ENCODE measurements around the gene POU6F2.

Gene POU6F2

DNA sequence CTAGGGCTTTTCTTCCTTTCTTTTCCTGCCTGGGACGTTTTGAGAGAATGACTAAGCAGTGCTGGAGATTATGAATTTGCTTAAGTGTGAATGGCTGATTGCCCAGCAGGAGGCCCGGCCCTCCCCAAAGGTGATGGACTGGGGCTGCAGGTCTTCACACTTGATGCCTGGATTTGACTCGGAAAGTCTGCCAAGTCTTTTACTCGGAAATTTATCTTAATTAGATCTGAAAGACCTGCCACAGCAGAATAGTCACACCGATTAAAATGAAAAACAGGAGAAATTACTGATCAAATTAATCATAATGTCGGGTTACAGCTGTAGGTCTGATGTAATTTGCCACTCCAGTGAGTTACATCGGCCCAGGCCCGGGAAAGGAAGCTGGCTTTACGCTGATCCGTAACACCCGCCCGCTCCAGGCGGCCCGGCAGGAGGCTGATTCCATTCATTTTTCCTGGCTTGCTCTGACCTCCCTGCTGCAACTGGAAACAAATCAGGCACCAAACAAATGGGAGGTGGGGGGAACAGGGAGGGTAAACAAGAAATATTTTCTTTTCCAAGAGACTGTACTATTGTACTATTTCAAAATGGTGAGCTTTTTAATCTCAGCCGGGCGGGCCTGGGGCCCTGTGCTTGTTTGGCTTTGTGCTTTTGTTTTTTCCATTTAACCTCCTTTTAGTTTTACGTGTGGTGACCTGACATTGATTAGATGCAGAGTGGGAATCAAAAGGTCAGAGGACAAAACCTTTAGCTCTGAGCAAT, 376.1 kb downstream of the POU6F2 start:
- no peak overlapping the region for H3K4me2 ChIP-seq (ENCODE audit: low read depth, low read length)
- H3K27me3 ChIP-seq (replicated peaks; ENCODE audit: insufficient read depth, low read length): no peaks in the 10 kb centered on the region
- H3K36me3 ChIP-seq (replicated peaks; ENCODE audit: insufficient read depth, low read length): no peaks in the 10 kb centered on the region
- no peak overlapping the region for H3K27ac ChIP-seq (ENCODE audit: low read length)
- H3K4me3 ChIP-seq (ENCODE audit: low read length): no peak overlapping the region
- no peak overlapping the region for H3K9ac ChIP-seq (ENCODE audit: low read length)
- no peak for TF ChIP-seq EZH2phosphoT487 (IDR thresholded peaks at IDR 0.05; ENCODE audit: low read length)
- no peak for TF ChIP-seq EZH2 (optimal IDR thresholded peaks at IDR 0.05; ENCODE audit: low read depth, low read length)
- TF ChIP-seq, protein P1, sequence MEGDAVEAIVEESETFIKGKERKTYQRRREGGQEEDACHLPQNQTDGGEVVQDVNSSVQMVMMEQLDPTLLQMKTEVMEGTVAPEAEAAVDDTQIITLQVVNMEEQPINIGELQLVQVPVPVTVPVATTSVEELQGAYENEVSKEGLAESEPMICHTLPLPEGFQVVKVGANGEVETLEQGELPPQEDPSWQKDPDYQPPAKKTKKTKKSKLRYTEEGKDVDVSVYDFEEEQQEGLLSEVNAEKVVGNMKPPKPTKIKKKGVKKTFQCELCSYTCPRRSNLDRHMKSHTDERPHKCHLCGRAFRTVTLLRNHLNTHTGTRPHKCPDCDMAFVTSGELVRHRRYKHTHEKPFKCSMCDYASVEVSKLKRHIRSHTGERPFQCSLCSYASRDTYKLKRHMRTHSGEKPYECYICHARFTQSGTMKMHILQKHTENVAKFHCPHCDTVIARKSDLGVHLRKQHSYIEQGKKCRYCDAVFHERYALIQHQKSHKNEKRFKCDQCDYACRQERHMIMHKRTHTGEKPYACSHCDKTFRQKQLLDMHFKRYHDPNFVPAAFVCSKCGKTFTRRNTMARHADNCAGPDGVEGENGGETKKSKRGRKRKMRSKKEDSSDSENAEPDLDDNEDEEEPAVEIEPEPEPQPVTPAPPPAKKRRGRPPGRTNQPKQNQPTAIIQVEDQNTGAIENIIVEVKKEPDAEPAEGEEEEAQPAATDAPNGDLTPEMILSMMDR (IDR thresholded peaks at IDR 0.05; ENCODE audit: low read length): no peak
- H3K4me1 ChIP-seq (ENCODE audit: low read length): peaks cover 22% of the 10 kb centered on the region; the same call in 1 of the 2 replicates
- DNase-seq: no peak
- no peak overlapping the region for H2AFZ ChIP-seq (ENCODE audit: low read length)
- no peaks in the 10 kb centered on the region for H3K9me3 ChIP-seq (replicated peaks; ENCODE audit: insufficient read depth, low read length)
- no peaks in the 10 kb centered on the region for H4K20me1 ChIP-seq (ENCODE audit: insufficient read depth, low read length)
- H3F3A ChIP-seq (ENCODE audit: insufficient read depth, low read length): no peaks in the 10 kb centered on the region
- H3K9me2 ChIP-seq (replicated peaks; ENCODE audit: insufficient read depth, low read length): no peaks in the 10 kb centered on the region
- H3K79me2 ChIP-seq (ENCODE audit: low read length): no peaks in the 10 kb centered on the region

DNA sequence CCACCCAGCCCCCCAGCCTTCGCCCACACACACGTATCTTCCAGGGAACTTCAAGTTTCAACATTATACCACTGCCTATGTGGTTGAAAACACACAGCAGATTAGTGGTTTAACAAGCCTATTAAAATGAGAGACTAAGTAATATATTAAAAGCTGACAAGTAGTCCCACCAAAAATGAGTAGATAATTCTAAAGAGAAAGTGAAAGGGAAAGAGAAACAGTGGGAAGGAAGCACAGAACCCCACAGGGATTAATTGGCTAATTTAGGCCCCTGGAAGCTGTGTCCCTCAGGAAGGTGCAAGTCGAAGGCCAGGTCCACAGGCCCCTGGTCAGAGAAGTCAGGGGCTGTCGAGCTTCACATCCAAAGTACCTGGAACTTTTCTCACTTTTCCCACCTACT, 378.0 kb downstream of the POU6F2 start:
- H3F3A ChIP-seq (ENCODE audit: insufficient read depth, low read length): no peaks in the 10 kb centered on the region
- no peak overlapping the region for H3K27ac ChIP-seq (ENCODE audit: low read length)
- no peaks in the 10 kb centered on the region for H3K27me3 ChIP-seq (replicated peaks; ENCODE audit: insufficient read depth, low read length)
- peak; percentile 13 for DNase-seq
- TF ChIP-seq, protein P1 (IDR thresholded peaks at IDR 0.05; ENCODE audit: low read length): no peak
- TF ChIP-seq EZH2 (optimal IDR thresholded peaks at IDR 0.05; ENCODE audit: low read depth, low read length) (no peak), EZH2phosphoT487 (IDR thresholded peaks at IDR 0.05; ENCODE audit: low read length) (no peak)
- H3K9me3 ChIP-seq (replicated peaks; ENCODE audit: insufficient read depth, low read length): no peaks in the 10 kb centered on the region
- peak overlapping the region; percentile 54 for H3K4me2 ChIP-seq (ENCODE audit: low read depth, low read length)
- peaks cover 8% of the 10 kb centered on the region; the same call in 1 of the 2 replicates for H3K4me1 ChIP-seq (ENCODE audit: low read length)
- no peaks in the 10 kb centered on the region for H3K9me2 ChIP-seq (replicated peaks; ENCODE audit: insufficient read depth, low read length)
- H3K4me3 ChIP-seq (ENCODE audit: low read length): no peak overlapping the region
- no peak overlapping the region for H3K9ac ChIP-seq (ENCODE audit: low read length)
- H3K36me3 ChIP-seq (replicated peaks; ENCODE audit: insufficient read depth, low read length): no peaks in the 10 kb centered on the region
- peak overlapping the region; percentile 66 for H2AFZ ChIP-seq (ENCODE audit: low read length)
- H3K79me2 ChIP-seq (ENCODE audit: low read length): no peaks in the 10 kb centered on the region
- H4K20me1 ChIP-seq (ENCODE audit: insufficient read depth, low read length): no peaks in the 10 kb centered on the region

DNA sequence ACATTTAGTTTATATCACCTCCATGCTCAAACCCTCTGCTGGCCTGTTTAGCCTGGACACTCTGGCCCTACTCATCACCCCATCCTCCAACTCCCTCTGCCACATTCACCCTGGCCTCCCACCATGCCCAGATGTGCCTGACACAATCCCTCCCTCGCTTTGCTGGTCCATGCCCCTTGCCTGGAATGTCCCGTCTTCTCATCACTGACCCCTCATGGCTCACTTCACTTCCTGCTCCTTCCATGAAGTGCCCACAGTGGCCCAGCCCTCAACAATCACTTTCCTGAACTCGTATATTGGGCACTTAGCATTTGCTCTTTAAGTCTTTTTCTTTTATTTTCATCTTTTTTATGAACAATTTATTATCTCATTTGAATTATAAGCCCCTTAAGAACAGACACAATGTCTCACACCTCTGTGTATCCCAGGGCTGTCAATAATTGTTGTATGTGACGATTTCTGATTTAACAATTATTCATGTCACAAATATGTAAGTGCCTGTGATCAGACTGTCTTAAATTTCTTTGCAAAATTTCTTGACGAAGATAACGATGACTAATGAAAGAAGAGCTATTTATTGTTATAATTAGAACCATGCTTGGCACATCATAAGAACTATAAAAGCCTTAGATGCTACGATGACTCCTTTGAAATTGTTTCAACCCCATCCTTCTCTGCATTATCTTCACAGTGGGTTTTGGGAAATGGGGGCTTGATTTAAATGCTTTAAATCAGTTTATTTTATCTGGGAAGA, 378.6 kb downstream of the POU6F2 start:
- H3K9ac ChIP-seq (ENCODE audit: low read length): no peak overlapping the region
- H3K9me2 ChIP-seq (replicated peaks; ENCODE audit: insufficient read depth, low read length): no peaks in the 10 kb centered on the region
- H3K9me3 ChIP-seq (replicated peaks; ENCODE audit: insufficient read depth, low read length): no peaks in the 10 kb centered on the region
- H3K4me1 ChIP-seq (ENCODE audit: low read length): peaks cover 8% of the 10 kb centered on the region; the same call in 1 of the 2 replicates
- no peaks in the 10 kb centered on the region for H3K36me3 ChIP-seq (replicated peaks; ENCODE audit: insufficient read depth, low read length)
- H4K20me1 ChIP-seq (ENCODE audit: insufficient read depth, low read length): no peaks in the 10 kb centered on the region
- no peak overlapping the region for H3K27ac ChIP-seq (ENCODE audit: low read length)
- H3K4me3 ChIP-seq (ENCODE audit: low read length): no peak overlapping the region
- TF ChIP-seq EZH2 (optimal IDR thresholded peaks at IDR 0.05; ENCODE audit: low read depth, low read length) (no peak), EZH2phosphoT487 (IDR thresholded peaks at IDR 0.05; ENCODE audit: low read length) (no peak)
- TF ChIP-seq, protein P1 (IDR thresholded peaks at IDR 0.05; ENCODE audit: low read length): no peak
- H3F3A ChIP-seq (ENCODE audit: insufficient read depth, low read length): no peaks in the 10 kb centered on the region
- peak overlapping the region; percentile 66 for H2AFZ ChIP-seq (ENCODE audit: low read length)
- H3K4me2 ChIP-seq (ENCODE audit: low read depth, low read length): peak overlapping the region; percentile 54; the same call in 1 of the 2 replicates
- H3K27me3 ChIP-seq (replicated peaks; ENCODE audit: insufficient read depth, low read length): no peaks in the 10 kb centered on the region
- no peak for DNase-seq
- H3K79me2 ChIP-seq (ENCODE audit: low read length): no peaks in the 10 kb centered on the region
